Measurements from ENCODE around the gene TXNRD1.
"Not testable (repeated sequence)": the region's sequence is repeated elsewhere in the genome, so short reads cannot be mapped to it uniquely, and the experiment has no call there.

Gene TXNRD1

DNA sequence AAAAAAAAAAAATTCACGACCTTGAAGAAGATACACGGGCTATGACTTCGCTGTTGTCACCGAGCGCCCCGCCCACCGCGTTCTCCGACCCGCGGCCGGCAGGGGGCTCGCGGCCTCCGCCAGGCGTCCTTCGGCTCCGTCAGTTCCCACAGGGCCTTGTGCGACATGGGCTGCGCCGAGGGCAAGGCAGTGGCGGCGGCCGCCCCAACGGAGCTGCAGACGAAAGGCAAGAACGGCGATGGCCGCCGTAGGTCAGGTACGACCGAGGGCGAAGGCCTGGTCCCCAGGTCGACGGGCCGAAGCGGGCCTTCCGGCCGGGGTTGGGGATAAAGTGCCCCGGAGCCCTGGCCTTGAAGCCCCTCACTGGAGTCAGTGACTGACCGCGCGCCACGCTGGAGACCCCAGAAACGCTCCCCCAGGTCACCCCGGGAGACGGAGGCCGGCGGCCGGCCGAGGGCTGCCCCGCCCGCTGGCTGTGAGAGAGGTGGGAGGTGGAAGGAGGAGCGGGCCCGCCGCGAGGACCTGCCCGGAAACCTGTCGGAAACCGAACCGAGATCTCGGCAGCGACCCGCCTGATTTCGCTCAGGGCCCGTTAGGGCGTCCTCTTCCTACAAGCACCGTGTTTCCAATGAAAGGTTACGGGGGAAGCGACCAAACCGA is at the start of gene TXNRD1:
TXNRD1 (plus strand) TSS at position 142 of the 660 bp plus-strand sequence; CDS start at position 166, 24 bp downstream.
- peak; percentile 86 for DNase-seq

DNA sequence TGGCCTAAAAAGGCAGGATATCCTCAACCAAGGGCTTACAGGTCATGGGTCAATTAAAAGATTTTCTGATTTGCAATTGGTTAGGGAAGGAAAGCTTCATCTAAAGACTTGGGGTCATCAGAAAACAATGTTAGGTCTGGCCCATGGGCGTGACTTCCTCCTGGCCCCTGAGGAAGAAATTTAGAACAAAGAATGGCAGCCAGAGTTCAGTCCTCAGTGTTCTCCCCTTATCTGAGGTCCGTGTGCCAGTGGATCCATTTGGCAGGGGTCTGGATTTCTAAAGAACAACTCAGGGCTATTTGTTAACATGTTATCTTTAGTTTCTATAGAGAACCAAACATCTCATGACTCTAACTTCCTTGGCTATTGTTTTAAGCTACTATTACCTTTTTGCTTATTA is 49.8 kb upstream of the TXNRD1 start:
- no peak for DNase-seq

DNA sequence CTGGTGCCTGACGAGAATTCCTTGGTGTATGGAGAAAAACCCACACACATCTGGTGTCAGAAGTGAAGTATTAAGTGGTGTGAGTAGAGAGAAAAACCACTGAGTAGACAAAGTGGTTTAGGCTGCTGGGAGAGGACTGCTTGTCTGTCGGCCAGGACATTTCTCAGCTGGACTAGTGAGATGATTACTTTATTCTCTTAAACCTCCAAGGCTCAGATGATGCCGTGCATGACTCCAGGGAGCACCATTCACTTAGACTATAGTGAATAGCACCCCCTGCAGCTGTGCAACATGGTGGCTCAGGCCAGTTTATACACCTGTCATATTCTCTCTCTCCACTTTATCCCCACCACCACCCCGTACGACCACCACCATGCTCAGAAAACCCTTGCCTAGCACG is 49.1 kb upstream of the TXNRD1 start:
- no peak for DNase-seq

DNA sequence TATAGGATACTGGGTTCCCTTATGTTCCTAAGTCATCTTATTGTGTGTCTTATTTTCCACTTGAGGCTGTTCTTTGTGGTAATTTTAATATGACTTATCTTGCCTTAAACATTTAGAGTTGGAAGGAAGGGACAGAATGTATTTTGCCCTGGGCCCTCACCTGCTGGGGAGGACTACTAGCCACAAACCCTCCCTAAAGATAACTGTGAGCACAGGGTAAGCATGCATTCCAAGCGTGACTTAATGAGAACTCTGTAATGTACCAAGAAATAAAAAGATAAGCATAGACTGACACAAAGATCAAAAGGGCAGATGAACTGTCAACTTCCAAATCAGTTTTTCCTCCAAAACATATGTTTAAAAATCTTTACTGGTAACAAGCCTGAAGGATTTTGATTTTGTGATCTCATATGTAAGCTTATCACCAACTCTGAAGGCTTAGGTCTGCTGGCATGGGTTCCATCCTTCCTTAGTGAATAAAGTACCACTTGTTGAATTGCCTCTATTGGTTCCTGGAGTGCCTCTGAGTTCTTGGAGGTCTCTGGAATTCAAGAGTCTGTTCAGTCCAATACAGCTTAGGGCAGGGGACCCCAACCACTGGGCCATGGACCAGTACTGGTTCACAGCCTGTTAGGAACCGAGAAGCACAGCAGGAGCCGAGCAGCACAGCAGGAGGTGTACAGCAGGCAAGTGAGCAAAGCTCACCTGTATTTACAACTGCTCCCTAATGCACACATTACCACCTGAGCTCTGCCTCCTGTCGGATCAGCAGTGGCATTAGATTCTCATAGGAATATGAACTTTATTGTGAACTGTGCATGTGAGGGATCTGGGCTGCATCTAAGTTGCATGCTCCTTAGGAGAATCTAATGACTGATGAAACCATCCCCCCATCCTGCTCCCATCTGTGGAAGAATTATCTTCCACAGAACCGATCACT is 47.8 kb upstream of the TXNRD1 start:
- no peak for DNase-seq

DNA sequence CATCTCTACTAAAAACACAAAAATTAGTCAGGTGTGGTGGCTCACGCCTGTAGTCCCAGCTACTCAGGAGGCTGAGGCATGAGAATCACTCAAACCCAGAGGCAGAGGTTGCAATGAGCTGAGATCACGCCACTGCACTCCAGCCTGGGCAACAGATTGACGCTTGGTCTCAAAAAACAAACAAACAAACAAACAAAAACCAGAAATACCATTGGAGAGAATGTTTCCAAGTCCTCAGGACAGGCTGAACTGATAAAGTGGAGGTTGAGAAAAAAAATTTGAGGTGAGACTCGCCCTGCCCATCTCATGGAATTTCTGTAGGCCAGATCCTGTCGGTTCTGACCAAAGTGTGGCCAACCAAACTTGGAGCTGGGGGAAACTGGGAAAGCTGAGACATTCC is 47.0 kb upstream of the TXNRD1 start:
- no peak for DNase-seq

DNA sequence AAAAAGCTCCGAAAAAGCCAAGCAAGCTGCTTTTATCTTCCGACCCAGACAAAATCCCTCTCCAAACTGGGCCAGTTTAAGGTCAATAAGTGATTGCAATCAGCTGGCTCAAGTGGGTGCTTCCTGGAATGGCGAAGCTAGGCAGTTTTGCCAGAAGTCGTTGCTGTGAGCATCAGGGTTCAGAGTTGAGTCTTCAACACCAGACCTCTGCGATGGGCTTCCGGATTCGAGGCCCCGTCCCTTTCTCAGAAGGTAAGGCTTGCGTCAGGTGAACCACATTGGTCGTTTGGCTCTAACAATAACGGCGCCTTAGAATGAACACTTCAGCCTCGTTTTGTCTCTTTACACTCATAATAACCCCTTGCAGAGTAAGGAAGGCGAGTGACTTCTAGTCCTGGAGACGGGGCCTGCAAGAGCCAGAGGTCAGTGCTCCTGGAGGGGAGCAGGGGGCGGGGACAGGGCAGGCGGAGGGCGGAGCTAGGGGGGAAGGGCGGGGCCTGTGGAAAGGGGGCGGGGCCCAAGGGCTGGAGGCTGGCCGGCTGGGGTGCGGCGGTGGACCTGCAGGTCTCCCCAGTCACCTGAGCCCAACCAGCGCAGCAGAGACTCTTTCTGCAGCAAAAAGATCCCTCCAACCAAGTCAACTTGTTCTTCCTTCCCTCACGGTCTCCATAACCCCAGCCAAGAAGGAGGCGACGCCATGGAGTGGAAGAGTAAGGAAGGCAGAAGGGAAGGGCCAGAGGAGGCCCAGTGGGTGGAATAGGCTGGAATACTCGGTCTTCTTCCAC is 43.6 kb upstream of the TXNRD1 start:
- no peak for DNase-seq

DNA sequence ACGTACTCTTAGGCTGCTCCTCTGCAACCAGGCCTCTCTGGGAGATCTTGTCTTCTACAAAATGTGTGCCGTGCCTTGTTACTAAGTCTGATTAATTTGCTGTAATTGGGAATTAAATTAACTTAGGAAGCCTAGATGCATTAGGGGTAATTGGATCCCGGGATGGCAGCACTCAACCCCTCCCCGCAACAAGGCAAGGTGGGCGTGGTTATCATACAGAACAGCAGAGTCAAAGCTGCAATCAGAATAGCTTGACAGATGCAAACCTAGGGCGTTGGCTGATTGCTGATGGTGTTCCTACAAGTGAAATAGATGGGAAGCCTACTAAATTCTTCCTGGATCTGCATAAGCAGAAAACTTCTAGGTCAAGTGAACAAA is 43.0 kb upstream of the TXNRD1 start:
- no peak for DNase-seq

DNA sequence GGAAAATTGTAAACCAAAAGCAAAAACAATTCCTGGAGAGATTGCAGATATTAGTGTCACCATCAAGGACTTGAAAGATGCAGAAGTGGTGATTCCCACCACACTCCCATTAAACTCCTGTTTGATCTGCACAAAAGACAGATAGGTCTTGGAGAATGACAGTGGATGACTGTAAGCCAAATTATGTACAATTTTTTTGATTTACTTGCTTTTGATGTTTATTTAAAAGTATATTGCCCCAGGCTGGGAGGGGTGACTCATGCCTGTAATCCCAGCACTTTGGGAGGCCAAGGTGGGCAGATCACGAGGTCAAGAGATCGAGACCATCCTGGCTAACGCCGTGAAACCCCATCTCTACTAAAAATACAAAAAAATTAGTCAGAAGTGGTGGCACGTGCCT is 41.8 kb upstream of the TXNRD1 start:
- DNase-seq: not testable (repeated sequence)

DNA sequence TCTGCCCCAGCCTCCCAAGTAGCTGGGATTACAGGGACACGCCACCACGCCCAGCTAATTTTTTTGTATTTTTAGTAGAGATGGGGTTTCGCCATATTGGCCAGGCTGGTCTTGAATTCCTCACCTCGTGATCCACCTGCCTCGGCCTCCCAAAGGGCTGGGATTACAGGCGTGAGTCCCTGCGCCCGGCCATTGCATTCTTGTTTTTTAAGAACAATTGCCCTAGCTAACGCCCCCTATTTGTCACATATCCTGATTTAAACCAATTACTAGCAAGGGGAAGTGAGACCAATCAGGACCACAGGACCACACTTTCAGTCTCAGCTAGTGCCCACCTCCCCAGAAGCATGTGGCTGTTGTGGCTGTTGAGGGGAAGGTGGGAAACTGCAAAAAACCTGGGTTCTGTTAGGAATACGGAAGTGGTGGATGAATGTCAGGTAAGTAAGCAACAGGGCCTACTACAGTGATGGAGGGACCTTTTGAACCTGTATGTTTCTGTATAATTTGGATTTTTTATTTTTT is 39.8 kb upstream of the TXNRD1 start:
- no peak for DNase-seq

DNA sequence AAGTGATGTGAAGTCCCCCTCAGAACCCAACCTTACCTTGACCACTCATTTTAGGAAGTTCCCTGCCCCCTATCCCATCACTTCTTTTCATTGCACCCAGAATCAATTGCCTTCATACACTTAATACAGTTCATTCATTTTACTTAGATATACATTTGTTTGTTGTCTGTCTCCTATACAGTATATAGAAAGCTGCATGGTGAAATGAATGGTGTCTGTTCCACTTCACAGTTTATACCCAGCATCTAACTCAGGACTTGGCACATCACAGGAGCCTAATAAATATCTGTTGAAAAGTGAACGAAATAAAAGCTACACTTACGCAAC is 38.3 kb upstream of the TXNRD1 start:
- DNase-seq: no peak

DNA sequence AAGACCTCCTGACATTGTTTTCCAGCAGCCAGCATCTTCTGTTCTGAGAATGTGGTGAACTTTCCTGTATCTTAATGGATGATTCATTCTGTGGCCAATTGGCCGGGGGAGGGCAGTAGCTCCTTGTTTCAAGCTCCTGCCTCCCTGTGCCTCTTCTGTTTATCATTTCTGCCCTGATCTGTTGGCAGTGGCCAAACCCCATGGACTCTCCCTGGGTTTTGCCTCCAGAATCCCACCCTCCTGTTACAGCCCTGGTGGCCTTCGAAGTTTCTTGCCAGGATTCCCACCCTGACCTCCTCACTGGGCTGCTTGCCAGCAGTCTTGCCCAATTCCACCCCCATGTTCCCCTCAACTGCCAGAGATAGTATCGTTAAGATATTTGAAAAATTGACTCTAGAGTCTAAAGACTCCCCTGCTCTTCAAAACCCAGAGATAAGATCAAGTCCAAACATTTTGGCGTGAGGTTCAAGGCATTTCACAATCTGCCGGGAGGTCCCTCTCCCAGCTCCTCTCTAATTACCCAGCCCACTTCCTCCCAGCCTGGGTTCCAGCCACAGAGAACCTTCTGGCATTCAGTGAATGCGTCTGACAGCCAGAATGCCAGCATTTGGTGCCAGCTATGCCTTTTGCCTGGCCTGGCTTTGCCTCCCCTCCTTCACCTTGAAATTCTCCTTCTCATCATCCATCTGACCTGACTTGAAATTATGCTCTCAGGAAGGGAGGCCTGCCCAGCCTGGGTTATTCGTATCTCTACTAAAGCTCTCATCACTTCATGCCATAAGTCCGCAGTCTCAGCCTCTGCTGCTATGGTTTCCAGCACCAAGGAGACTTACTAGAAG is 37.7 kb upstream of the TXNRD1 start:
- no peak for DNase-seq

DNA sequence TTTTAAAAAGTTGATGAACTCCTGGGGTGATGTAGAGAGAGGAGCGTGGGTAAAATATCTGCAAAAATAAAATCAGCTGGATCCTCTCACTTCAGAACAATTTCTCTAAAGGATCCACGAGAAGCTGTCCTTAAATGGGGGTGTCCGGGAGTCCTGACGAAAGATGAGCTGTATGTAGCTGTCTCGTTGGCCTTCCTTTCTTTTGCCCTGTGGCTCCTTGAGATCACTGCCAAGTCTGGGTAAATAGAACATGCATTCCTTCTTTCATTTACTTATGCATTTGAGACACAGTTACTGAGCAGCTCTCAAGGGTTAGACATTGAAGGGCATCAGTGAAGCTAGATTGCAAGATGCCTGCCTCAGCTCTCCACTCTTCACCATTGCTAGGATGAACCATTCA is 35.2 kb upstream of the TXNRD1 start:
- DNase-seq: no peak

DNA sequence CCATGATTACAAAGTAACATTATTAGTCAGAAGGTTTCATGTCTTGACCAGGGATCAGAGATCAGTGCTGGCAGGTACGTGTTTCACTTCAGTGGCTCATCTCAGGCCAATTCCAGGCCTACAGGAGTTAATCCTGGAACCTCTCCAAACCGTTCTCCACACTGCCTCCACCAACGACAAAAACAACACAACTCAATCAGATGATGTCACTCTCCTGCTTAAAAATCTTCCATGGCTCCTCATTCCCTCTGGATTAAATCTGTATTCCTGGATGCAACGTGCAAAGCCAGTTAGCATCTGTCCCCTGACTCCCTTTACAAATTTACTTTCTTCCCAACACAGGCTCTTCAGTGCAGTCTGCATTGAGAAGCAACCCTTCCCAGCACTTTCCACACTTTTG is 34.3 kb upstream of the TXNRD1 start:
- DNase-seq: no peak

DNA sequence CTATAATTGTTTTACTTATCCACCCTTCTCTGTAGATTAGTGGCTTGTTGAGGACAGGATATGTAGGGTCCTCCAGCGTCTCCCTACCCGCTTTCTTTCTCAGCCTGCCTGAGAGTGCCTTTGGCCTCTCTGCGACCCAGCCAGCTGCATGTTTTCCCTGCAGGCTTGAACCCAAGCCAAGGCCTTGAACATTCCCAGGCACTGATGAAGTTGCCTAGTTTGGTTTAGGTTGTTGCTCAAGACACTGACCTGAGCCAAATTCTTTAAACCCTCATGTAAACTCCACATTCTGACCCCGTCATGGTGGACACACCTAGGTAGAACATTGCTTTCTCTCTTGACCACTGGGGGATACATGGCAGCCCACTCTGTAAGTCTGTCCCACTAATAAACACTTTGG is 33.4 kb upstream of the TXNRD1 start:
- no peak for DNase-seq

DNA sequence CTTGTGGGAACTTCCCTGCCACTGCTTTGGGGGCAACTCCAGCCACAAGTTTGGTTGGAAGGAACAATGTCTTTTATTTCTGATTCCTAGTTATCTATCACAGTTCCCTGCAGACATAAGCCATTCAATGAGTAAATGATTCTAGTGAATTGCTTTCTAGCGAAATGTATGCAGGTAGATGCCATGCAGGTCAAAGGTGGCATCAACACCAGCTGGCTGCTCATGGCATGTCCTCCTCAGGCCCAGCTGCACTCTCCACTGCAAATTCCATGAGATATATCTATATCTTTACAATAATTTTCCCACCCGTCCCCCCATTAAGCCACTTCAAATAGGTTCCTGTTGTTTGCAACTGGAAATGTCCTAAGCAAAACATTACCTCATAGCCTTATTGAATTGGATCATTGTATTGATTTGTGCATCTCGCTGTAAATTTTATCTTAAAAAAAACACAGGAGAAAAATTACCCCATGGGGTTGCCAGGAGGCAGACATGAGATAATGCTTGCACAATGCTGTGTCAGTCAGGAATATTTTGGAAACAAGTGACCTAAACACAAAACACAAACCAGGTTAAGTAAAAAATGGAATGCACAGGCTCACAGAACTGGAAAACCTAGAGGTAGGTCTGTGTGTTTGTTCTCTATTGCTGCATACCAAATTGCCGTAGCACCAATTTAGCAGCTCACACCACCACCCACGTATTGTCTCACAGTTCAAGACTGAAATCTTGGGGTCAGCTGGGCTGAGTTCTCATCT is 32.8 kb upstream of the TXNRD1 start:
- DNase-seq: no peak

DNA sequence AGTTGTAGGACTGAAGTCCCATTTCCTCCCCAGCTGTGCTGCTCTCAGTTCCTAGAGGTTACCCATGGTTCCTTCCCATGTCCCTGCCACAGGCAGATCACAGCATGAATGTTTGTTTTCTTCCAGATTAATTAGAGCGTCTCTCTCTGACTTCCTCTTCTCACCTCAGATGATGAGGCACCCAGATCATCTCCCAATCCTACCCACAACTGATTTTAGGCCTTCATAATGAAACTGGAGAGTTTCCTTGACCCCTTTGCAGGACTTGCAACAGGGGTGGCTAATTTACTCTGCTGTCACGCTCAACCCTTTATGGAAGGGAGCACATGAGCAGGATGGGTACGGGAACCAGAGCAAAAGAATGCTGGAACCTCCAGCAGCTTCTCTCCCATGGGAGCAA is 32.1 kb upstream of the TXNRD1 start:
- no peak for DNase-seq

DNA sequence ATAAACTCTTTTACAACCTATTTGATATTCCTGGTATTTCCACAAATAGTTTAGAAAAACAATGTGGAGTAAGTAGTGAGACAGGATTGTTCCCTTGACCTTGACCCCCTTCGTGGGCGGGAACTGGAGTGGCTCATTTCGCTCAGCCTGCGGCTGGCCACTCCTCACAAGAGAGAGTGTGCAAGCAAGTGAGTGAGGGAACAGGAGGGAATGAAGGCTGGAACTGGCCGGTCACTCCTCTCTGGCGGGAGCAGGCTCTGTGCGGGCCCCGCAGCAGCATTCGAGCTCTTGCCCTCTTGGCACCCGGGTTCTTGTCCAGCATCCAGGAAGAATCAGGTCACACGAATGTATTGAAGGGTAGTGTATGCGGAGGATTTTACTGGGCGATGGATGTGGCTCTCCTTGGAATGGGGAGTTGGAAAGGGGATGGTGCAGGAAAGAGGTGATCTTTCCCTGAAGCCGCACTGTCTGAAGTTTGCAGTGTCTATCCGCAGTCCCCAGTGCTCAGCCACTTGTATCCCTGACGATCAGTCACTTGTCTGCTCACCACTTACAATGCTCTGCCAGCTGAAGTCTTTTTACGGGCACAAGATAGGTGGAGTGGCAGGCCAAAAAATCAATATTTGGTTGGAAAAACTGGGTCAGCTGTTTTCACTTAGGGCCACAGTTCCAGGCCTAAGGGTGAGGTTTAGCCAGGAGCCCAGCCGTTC is 28.0 kb upstream of the TXNRD1 start:
- no peak for DNase-seq

DNA sequence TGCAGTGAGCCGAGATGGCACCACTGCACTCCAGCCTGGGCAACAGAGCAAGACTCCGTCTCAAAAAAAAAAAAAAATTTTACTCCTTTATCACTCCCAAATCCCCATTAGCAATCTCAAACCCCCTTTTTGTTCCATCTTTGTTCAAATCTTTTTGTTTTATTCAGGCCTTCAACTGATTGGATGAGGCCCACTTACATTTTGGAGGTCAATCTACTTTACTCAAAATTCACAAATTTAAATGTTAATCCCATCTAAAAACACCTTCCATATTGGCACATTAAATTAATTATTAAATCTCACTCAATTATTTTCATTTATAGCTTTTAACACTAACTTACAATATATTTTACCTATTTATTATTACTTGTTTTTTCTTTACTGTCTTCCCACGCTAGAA is 27.0 kb upstream of the TXNRD1 start:
- no peak for DNase-seq

DNA sequence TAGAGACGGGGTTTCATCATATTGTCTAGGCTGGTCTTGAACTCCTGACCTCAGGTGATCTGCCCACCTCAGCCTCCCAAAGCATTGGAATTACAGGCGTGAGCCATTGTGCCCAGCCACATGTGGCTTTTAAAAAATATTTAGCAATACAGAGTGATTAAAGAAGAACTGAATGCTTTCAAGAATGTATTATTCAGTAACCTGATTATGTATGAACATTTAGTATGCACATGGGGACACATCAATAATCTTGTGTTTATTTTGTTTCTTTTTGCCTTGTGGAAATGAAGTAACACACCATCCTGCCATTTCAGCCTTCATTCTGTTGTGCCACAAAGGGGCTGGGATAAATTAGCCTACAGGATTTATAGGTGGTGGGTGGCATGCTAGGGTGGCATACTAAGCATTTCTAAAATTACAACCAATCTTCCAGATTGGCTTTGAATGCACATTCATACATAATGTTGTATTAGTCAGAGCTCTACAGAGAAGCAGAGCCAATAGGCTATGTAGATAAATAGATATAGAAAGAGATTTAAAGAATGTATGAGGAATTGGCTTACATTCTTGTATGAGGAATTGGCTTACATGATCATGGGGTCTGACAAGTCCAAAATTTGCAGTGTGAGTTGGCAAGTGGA is 25.5 kb upstream of the TXNRD1 start:
- no peak for DNase-seq

DNA sequence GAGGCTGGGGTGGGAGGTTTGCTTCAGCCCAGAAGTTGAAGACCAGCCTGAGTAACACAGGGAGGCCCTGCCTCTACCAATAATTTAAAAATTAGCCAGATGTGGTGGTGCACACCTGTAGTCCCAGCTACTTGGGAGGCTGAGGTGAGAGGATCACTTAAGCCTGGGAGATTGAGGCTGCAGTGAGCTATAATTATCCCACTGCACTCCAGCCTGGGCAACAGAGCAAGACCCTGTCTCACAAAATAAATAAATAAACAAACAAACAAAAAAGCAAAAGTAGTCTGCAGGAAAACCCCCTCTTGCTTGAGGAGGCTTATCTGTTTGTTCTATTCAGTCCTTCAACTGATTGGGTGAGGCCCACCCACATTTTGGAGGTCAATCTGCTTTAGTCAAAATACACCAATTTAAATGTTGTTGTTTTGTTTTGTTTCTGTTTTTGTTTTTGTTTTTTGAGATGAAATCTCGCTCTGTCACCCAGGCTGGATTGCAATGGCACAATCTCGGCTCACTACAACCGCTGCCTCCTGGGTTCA is 24.9 kb upstream of the TXNRD1 start:
- no peak for DNase-seq

Measured in CD4-positive, alpha-beta T cell treated with Interleukin-12 subunit alpha and Interleukin-12 subunit beta, for 1 hour (primary cell).